ENCODE measurements around the gene KIRREL1.

Gene KIRREL1

GRCh38 chr1:157975228-157975950 lies 18.1 kb upstream of the KIRREL1 start:
- DNase-seq: no peak

GRCh38 chr1:157976888-157977287 lies 16.6 kb upstream of the KIRREL1 start:
- DNase-seq: no peak

GRCh38 chr1:157978586-157979403 lies 14.7 kb upstream of the KIRREL1 start:
- peak; percentile 28 for DNase-seq

- DNase-seq: no peak
These were observed 11.3 kb upstream of the KIRREL1 start for GRCh38 chr1:157982136-157982535.

- no peak for DNase-seq
These were observed 9.7 kb upstream of the KIRREL1 start for GRCh38 chr1:157983787-157984186.

GRCh38 chr1:157984469-157984868 lies 9.0 kb upstream of the KIRREL1 start:
- no peak for DNase-seq

- DNase-seq: no peak
These were observed 8.0 kb upstream of the KIRREL1 start for GRCh38 chr1:157985473-157985872.

GRCh38 chr1:157988002-157988401 lies 5.4 kb upstream of the KIRREL1 start:
- no peak for DNase-seq

GRCh38 chr1:157992031-157992832 lies 1.2 kb upstream of the KIRREL1 start:
- DNase-seq: peak; percentile 88

- peak; percentile 82 for DNase-seq
These were observed 655 bp upstream of the KIRREL1 start for GRCh38 chr1:157992833-157993146.

- peak; percentile 69 for DNase-seq
These were observed 617 bp downstream of the KIRREL1 start for GRCh38 chr1:157993918-157994605.

- DNase-seq: no peak
These were observed 1.5 kb downstream of the KIRREL1 start for GRCh38 chr1:157994704-157995582.

- no peak for DNase-seq
These were observed 2.2 kb downstream of the KIRREL1 start for GRCh38 chr1:157995583-157996169.

- DNase-seq: no peak
These were observed 3.0 kb downstream of the KIRREL1 start for GRCh38 chr1:157996433-157996832.

- DNase-seq: peak; percentile 42
These were observed 7.1 kb downstream of the KIRREL1 start for GRCh38 chr1:158000507-158000906.

GRCh38 chr1:158002022-158002630 lies 8.7 kb downstream of the KIRREL1 start:
- peak; percentile 34 for DNase-seq

GRCh38 chr1:158002631-158003405 lies 9.4 kb downstream of the KIRREL1 start:
- no peak for DNase-seq

GRCh38 chr1:158003406-158003800 lies 10.0 kb downstream of the KIRREL1 start:
- DNase-seq: no peak

- no peak for DNase-seq
These were observed 11.8 kb downstream of the KIRREL1 start for GRCh38 chr1:158005224-158005623.

- no peak for DNase-seq
These were observed 13.7 kb downstream of the KIRREL1 start for GRCh38 chr1:158007180-158007579.
